HEK293T (cell line): ENCODE results near the gene LTBP1.

Experiments
- CTCF ChIA-PET: fragments of 350-600 bp; formaldehyde crosslinking; extraction: SDS; loops from one replicate; lab custom pipeline; 2021; ENCODE audit warnings: antibody characterized with exemption, inconsistent platforms; lab: Yijun Ruan, JAX
- POLR2A ChIA-PET: fragments of 350-600 bp; formaldehyde crosslinking; extraction: SDS; loops from one replicate; lab custom pipeline; 2020; ENCODE audit warnings: antibody characterized with exemption, inconsistent platforms; lab: Yijun Ruan, JAX
- DNase-seq: peaks from one replicate; pipeline ENCODE4 v3.0.0; 2012; ENCODE audit warnings: mixed read lengths; ENCODE audit errors: extremely low spot score
- ARNT ChIP-seq: fragments of 450-650 bp; IDR thresholded peaks from 2 replicates; pipeline ENCODE4 v1.6.1; 2017; ENCODE audit warnings: mild to moderate bottlenecking
- BHLHE40 ChIP-seq: fragments of 450-650 bp; IDR thresholded peaks from 2 replicates; pipeline ENCODE4 v1.6.1; 2016; ENCODE audit warnings: mild to moderate bottlenecking, moderate library complexity, borderline replicate concordance
- CTBP1 ChIP-seq: fragments of 450-650 bp; IDR thresholded peaks from 2 replicates; pipeline ENCODE4 v1.6.1; 2016; ENCODE audit warnings: borderline replicate concordance
- ELF4 ChIP-seq: fragments of 450-650 bp; IDR thresholded peaks from 2 replicates; pipeline ENCODE4 v1.6.1; 2017; ENCODE audit warnings: antibody characterized with exemption
- FOXA1 ChIP-seq: fragments of 450-650 bp; IDR thresholded peaks from 2 replicates; pipeline ENCODE4 v1.6.1; 2016; ENCODE audit warnings: mild to moderate bottlenecking
- FOXK2 ChIP-seq: fragments of 450-650 bp; IDR thresholded peaks from 2 replicates; pipeline ENCODE4 v1.6.1; 2016; ENCODE audit warnings: mild to moderate bottlenecking
- FOXM1 ChIP-seq: fragments of 450-650 bp; IDR thresholded peaks from 2 replicates; pipeline ENCODE4 v1.6.1; 2017; ENCODE audit warnings: mild to moderate bottlenecking, borderline replicate concordance
- HDGF ChIP-seq: fragments of 450-650 bp; IDR thresholded peaks from 2 replicates; pipeline ENCODE4 v1.6.1; 2017; ENCODE audit warnings: antibody characterized with exemption, borderline replicate concordance
- L3MBTL2 ChIP-seq: fragments of 450-650 bp; conservative IDR thresholded peaks from 2 replicates; pipeline ENCODE4 v1.6.1; 2016; ENCODE audit warnings: mild to moderate bottlenecking
- LEF1 ChIP-seq: fragments of 450-650 bp; IDR thresholded peaks from 2 replicates; pipeline ENCODE4 v1.6.1; 2017; ENCODE audit warnings: mild to moderate bottlenecking, borderline replicate concordance
- NFRKB ChIP-seq: fragments of 450-650 bp; IDR thresholded peaks from 2 replicates; pipeline ENCODE4 v1.6.1; 2016; ENCODE audit warnings: mild to moderate bottlenecking, moderate library complexity
- PKNOX1 ChIP-seq: fragments of 450-650 bp; IDR thresholded peaks from 2 replicates; pipeline ENCODE4 v1.6.1; 2016
- SP1 ChIP-seq: fragments of 450-650 bp; IDR thresholded peaks from 2 replicates; pipeline ENCODE4 v1.6.1; 2017
- SUZ12 ChIP-seq: fragments of 450-650 bp; IDR thresholded peaks from 2 replicates; pipeline ENCODE4 v1.6.1; 2016; ENCODE audit warnings: mild to moderate bottlenecking
- TARDBP ChIP-seq: fragments of 450-650 bp; IDR thresholded peaks from 2 replicates; pipeline ENCODE4 v1.6.1; 2016
- ZNF384 ChIP-seq: fragments of 450-650 bp; IDR thresholded peaks from 2 replicates; pipeline ENCODE4 v1.6.1; 2016

LTBP1 gene

GRCh38 chr2:33268246-33268831, 321.6 kb downstream of the LTBP1 start:
- TF ChIP-seq BHLHE40 (no peak), FOXK2 (no peak), HDGF (no peak), SUZ12 (no peak), TARDBP (no peak), ZNF384 (no peak), PKNOX1 (no peak), ARNT (no peak), FOXM1 (no peak), L3MBTL2 (no peak), SP1 (no peak), CTBP1 (no peak), FOXA1 (no peak), LEF1 (no peak), NFRKB (no peak), ELF4 (no peak)
- CTCF ChIA-PET = no interaction called here
- POLR2A ChIA-PET = no interaction called here
- no peak for DNase-seq

GRCh38 chr2:33272001-33272400, 325.2 kb downstream of the LTBP1 start:
- TF ChIP-seq BHLHE40 = no peak
- no peak for TF ChIP-seq SP1
- TF ChIP-seq HDGF = no peak
- TF ChIP-seq TARDBP = no peak
- no peak for TF ChIP-seq FOXM1
- ChIA-PET CTCF (interaction anchor here (0.6 kb wide), 1 partner anchor 34 kb away, joined by 3 read pairs; no protein-coding TSS in a partner anchor), POLR2A (no interaction called here)
- DNase-seq = no peak

- ChIA-PET CTCF (no interaction called here), POLR2A (no interaction called here)
- no peak for DNase-seq
- no peak for TF ChIP-seq FOXM1
- TF ChIP-seq SUZ12 = no peak
Measured at GRCh38 chr2:33273479-33273878, 326.7 kb downstream of the LTBP1 start.

DNA sequence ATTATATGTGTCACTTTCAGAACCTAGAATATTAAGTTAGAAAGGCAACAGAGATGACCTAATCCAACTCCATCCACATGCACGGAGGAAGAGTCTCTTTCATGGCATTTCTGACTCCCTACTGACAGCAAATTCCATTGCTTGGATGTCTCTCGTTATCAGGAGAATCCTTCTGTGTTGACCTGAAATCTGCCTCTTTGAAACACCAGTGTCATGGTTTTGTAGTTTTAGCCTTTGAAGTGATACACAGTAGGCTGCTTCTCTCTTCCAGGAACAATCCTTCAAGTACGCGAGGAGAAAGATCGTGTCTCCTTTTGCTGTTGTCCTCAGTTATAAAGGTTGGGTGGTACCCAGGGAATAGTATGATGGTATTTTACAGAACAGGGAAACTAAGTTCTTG, 327.8 kb downstream of the LTBP1 start:
- ChIA-PET POLR2A (no interaction called here), CTCF (no interaction called here)
- TF ChIP-seq SUZ12 = no peak
- TF ChIP-seq ZNF384 = no peak
- TF ChIP-seq FOXK2 = no peak
- no peak for TF ChIP-seq ELF4
- no peak for TF ChIP-seq BHLHE40
- no peak for TF ChIP-seq NFRKB
- no peak for TF ChIP-seq PKNOX1
- TF ChIP-seq FOXA1 = no peak
- TF ChIP-seq LEF1 = no peak
- no peak for TF ChIP-seq ARNT
- TF ChIP-seq FOXM1 = no peak
- no peak for TF ChIP-seq CTBP1

DNA sequence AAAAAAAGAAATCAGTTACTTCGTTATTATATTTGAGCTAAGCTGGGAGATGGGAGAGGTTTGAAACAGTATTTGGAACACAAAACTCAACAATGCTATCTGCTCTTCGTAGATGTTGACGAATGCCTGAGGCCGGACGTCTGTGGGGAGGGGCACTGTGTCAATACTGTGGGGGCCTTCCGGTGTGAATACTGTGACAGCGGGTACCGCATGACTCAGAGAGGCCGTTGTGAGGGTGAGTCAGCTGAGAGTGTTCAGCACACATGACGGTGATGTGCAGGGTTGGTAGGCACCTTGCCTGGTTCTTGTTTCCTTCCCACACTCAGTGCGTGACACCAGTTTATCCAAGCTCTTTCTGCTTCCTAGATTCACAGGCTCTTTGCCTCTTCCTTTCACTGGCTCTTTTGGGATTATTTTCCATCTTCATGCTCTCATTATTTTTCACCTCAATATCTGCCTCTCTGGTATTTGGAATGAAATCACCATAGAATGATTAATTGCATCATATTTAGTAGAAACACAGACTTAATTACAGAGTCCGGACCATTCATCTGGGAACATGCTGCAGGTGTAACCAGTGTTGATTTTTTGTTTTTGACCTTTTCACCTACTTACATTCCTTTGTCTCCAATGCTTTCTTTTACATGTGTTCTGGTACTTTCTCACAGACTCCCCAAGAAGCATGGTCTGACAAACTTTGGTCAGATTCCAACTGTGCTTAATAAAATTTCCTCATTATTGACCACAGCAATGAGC, 329.1 kb downstream of the LTBP1 start:
- ChIA-PET POLR2A (no interaction called here), CTCF (no interaction called here)
- no peak for DNase-seq
- no peak for TF ChIP-seq FOXA1
- no peak for TF ChIP-seq ELF4
- TF ChIP-seq LEF1 = no peak
- TF ChIP-seq BHLHE40 = no peak
- TF ChIP-seq CTBP1 = no peak
- no peak for TF ChIP-seq SUZ12
- no peak for TF ChIP-seq L3MBTL2
- TF ChIP-seq HDGF = no peak
- no peak for TF ChIP-seq FOXK2

More for the DNA sequence above, 327.8 kb downstream of the LTBP1 start:
- no peak for DNase-seq

DNA sequence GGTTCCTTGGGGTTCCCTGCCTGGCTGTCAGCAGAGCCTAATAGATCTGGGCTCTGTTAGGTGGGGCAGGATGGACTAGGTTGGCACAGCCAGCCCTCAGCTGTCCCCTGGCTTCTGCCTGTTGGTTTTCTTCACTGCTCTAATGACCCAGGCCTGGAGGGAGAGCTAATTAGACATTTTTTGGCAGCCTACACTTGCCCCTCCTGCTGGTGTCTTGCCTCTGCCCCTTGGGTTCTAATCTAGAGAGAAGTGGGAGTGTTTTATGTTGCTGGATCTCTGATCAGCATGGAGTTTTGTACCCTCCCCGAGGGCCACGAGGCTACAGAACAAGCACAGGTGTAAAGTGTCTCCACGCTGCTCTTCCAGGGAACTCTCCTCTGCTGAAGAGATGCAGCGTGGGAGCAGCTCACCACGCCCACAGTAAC, 330.3 kb downstream of the LTBP1 start:
- no peak for DNase-seq
- ChIA-PET POLR2A (no interaction called here), CTCF (interaction anchor here (1.2 kb wide), 1 partner anchor 354 kb away, joined by 3 read pairs; no protein-coding TSS in a partner anchor)
- TF ChIP-seq ELF4 = no peak
- TF ChIP-seq LEF1 = no peak
- no peak for TF ChIP-seq HDGF
